T-cell (primary cell): ENCODE measurements around the gene SLC9B2. TPM values are rescaled to one million over a fixed set of nuclear protein-coding genes. Genes with fewer than 3 reads are reported as not detected.

Experiments used
- ATAC-seq, 4 experiments: fragments of 200-7000 bp in 3 of 4; fragments of 150-1000 bp in 1 of 4; cut with Tn5 transposase; replicated peaks in 1 of 4; 1 replicate in 3 of 4; 2 replicates in 1 of 4; pipeline ENCODE4 v1.10.0; 2021; ENCODE audit warnings: moderate library complexity in 3 of 4, mild to moderate bottlenecking in 2 of 4, moderate number of reproducible peaks in 1 of 4
- CTCF ChIA-PET, 2 donors: fragments of 300-600 bp; sonication (Branson Sonifier 250); formaldehyde crosslinking; loops; one replicate each; lab custom pipeline; 2022; ENCODE audit warnings: antibody characterized with exemption in 2 of 2; lab: Charles Lee
- POLR2A ChIA-PET, 2 donors: fragments of 300-600 bp; sonication (Branson Sonifier 250); formaldehyde crosslinking; loops; one replicate each; lab custom pipeline; 2022; ENCODE audit warnings: antibody characterized with exemption in 2 of 2; lab: Charles Lee
- DNase-seq, 35 experiments: peaks; one replicate each; pipeline versions ENCODE4 v3.0.0 to v3.0.0-alpha.2; 2013 to 2023
- H3K27ac ChIP-seq: one replicate; pipeline ENCODE4 v1.5.1; 2013; ENCODE audit warnings: low read length
- H3K27me3 ChIP-seq, 2 experiments: replicated peaks in 1 of 2; 1 replicate in 1 of 2; 2 replicates in 1 of 2; pipeline versions ENCODE4 v1.6.1 to v1.7.0; 2013; ENCODE audit warnings: low read length in 1 of 2, mixed read lengths in 1 of 2; ENCODE audit not compliant: control insufficient read depth in 2 of 2, insufficient read depth in 2 of 2; ENCODE audit errors: extremely low read depth in 1 of 2
- H3K36me3 ChIP-seq, 2 donors: 1 replicate in 1 of 2; 2 replicates in 1 of 2; pipeline versions ENCODE4 v1.6.1 to v1.7.0; 2013; ENCODE audit warnings: low read length in 1 of 2; ENCODE audit not compliant: control insufficient read depth in 2 of 2, insufficient read depth in 1 of 2; ENCODE audit errors: extremely low read depth in 1 of 2
- H3K4me1 ChIP-seq, 2 experiments: 1 replicate in 1 of 2; 2 replicates in 1 of 2; pipeline versions ENCODE4 v1.6.1 to v1.7.0; 2013; ENCODE audit warnings: low read length in 2 of 2, mixed read lengths in 1 of 2; ENCODE audit not compliant: insufficient read depth in 2 of 2, control insufficient read depth in 1 of 2; ENCODE audit errors: extremely low read depth in 1 of 2
- H3K4me3 ChIP-seq, 2 donors: 1 replicate in 1 of 2; 2 replicates in 1 of 2; pipeline versions ENCODE4 v1.5.1 to v1.7.0; 2013; ENCODE audit warnings: mild to moderate bottlenecking in 2 of 2, low read length in 1 of 2, moderate library complexity in 1 of 2; ENCODE audit not compliant: control insufficient read depth in 1 of 2; ENCODE audit errors: extremely low read depth in 1 of 2
- H3K9me3 ChIP-seq: 2 replicates; pipeline ENCODE4 v1.7.0; 2013
- H3K27ac Mint-ChIP-seq, 2 donors: one replicate each; pipeline ENCODE4 v1.8.0; 2020 to 2021; ENCODE audit warnings: mild to moderate bottlenecking in 2 of 2, mixed read lengths in 2 of 2
- H3K27me3 Mint-ChIP-seq, 2 donors: one replicate each; pipeline ENCODE4 v1.8.0; 2021 to 2022; ENCODE audit warnings: mixed read lengths in 2 of 2
- H3K36me3 Mint-ChIP-seq: one replicate; pipeline ENCODE4 v1.8.0; 2021; ENCODE audit warnings: mixed read lengths
- H3K4me1 Mint-ChIP-seq, 3 donors: one replicate each; pipeline ENCODE4 v1.8.0; 2020 to 2022; ENCODE audit warnings: mixed read lengths in 3 of 3, mild to moderate bottlenecking in 1 of 3
- H3K4me3 Mint-ChIP-seq, 3 donors: one replicate each; pipeline ENCODE4 v1.8.0; 2020 to 2022; ENCODE audit warnings: mild to moderate bottlenecking in 3 of 3, mixed read lengths in 3 of 3, moderate library complexity in 3 of 3
- H3K9me3 Mint-ChIP-seq, 3 donors: one replicate each; pipeline ENCODE4 v1.8.0; 2020 to 2022; ENCODE audit warnings: mixed read lengths in 3 of 3
- WGBS: methylation state at CpG from one replicate; pipeline ENCODE4 v1.1.5; 2013; ENCODE audit warnings: missing lambda C conversion rate; ENCODE audit not compliant: insufficient coverage; 5-methylcytosine and 5-hydroxymethylcytosine counted together
- total RNA-seq, 35 experiments: library from RNA in 6 of 35; stranded (reverse) in 6 of 35; fragments of 120-200 nt in 1 of 35; gene quantifications; one replicate each; pipeline versions ENCODE4 v1.2.1 to v1.2.4 and lab custom pipeline; 2013 to 2026

The SLC9B2 gene
- total RNA-seq, 5 donors from 2014 or later (not counting 1 experiment from before 2014, with no cell fraction given): 17.8 to 23.5 (median 19.9) TPM

- DNase-seq (no peak), ATAC-seq (no peak)
- POLR2A ChIA-PET: interaction anchor here in 1 of 2 donors (1.0 to 1.3 kb wide), 2 partner anchors 25 to 575 kb away, joined by 3 read pairs; partner anchors contain the start of gene BDH2
- 50% methylated on average over 1 of the region's 9 CpGs for WGBS
- CTCF ChIA-PET: interaction anchor here (0.7 to 2.9 kb wide), 7 partner anchors 9 to 247 kb away, joined by 3 to 13 read pairs (median 3); partner anchors contain the start of gene BDH2 (in 1 of the 2)
- Histone ChIP-seq H3K9me3 (no peaks in the 10 kb centered on the region), H3K36me3 (no peaks in the 10 kb centered on the region), H3K27ac (peak overlapping the region; percentile 98), H3K27me3 (no peaks in the 10 kb centered on the region), H3K4me3 (peak overlapping the region in 1 of 2 donors; percentile 84), H3K4me1 (peaks cover 9 to 12% of the 10 kb centered on the region in 2 experiments)
- Mint-ChIP-seq H3K36me3 (no peaks in the 10 kb centered on the region), H3K9me3 (no peaks in the 10 kb centered on the region), H3K4me1 (peaks cover 43 to 58% (median 52%) of the 10 kb centered on the region in 3 donors), H3K27me3 (no peaks in the 10 kb centered on the region), H3K27ac (peak overlapping the region in 1 of 2 donors; percentile 99), H3K4me3 (peak overlapping the region; percentile 85 to 96 (median 88))
These were observed 1.7 kb downstream of the SLC9B2 start for GRCh38 chr4:103074744-103075434.

GRCh38 chr4:103073792-103074438 lies 2.6 kb downstream of the SLC9B2 start:
- Histone ChIP-seq H3K27me3 (no peaks in the 10 kb centered on the region), H3K36me3 (no peaks in the 10 kb centered on the region), H3K4me3 (no peak overlapping the region), H3K27ac (no peak overlapping the region), H3K4me1 (peaks cover 9 to 12% of the 10 kb centered on the region in 2 experiments), H3K9me3 (no peaks in the 10 kb centered on the region)
- no peak overlapping the region for H3K27ac Mint-ChIP-seq
- peak overlapping the region in 1 of 3 donors; percentile 3 for H3K4me3 Mint-ChIP-seq
- no CpG with 5 or more reads among the region's 2 CpGs for WGBS
- no peak for DNase-seq
- H3K27me3 Mint-ChIP-seq: no peaks in the 10 kb centered on the region
- H3K9me3 Mint-ChIP-seq: no peaks in the 10 kb centered on the region
- ChIA-PET CTCF (interaction anchor here (0.5 to 1.8 kb wide), 2 partner anchors 8 to 1164 kb away, joined by 4 to 7 read pairs; no protein-coding TSS in a partner anchor), POLR2A (no interaction called here)
- no peak for ATAC-seq
- H3K36me3 Mint-ChIP-seq: no peaks in the 10 kb centered on the region
- H3K4me1 Mint-ChIP-seq: peaks cover 43 to 54% (median 46%) of the 10 kb centered on the region in 3 donors

- Histone ChIP-seq H3K4me3 (no peak overlapping the region), H3K27me3 (no peaks in the 10 kb centered on the region), H3K9me3 (no peaks in the 10 kb centered on the region), H3K36me3 (peaks cover 0 to 4% of the 10 kb centered on the region in 2 donors), H3K27ac (no peak overlapping the region), H3K4me1 (no peaks in the 10 kb centered on the region)
- Mint-ChIP-seq H3K27me3 (no peaks in the 10 kb centered on the region), H3K36me3 (peaks cover 33% of the 10 kb centered on the region), H3K4me3 (no peak overlapping the region), H3K9me3 (no peaks in the 10 kb centered on the region), H3K4me1 (peaks cover 6 to 19% (median 8%) of the 10 kb centered on the region in 3 donors), H3K27ac (no peak overlapping the region)
- ATAC-seq (no peak), DNase-seq (no peak)
- ChIA-PET CTCF (no interaction called here), POLR2A (no interaction called here)
- WGBS: no CpG with 5 or more reads among the region's 2 CpGs
These were observed 8.6 kb downstream of the SLC9B2 start for GRCh38 chr4:103067841-103068547.

- Mint-ChIP-seq H3K4me3 (no peak overlapping the region), H3K9me3 (no peaks in the 10 kb centered on the region), H3K36me3 (peaks cover 29% of the 10 kb centered on the region), H3K27me3 (no peaks in the 10 kb centered on the region), H3K27ac (no peak overlapping the region), H3K4me1 (no peaks in the 10 kb centered on the region)
- WGBS: 100% methylated on average over 1 of the region's 2 CpGs
- Histone ChIP-seq H3K27ac (no peak overlapping the region), H3K36me3 (no peaks in the 10 kb centered on the region), H3K4me3 (no peak overlapping the region), H3K9me3 (no peaks in the 10 kb centered on the region), H3K27me3 (no peaks in the 10 kb centered on the region), H3K4me1 (no peaks in the 10 kb centered on the region)
- DNase-seq: no peak
- POLR2A ChIA-PET: interaction anchor here (0.6 to 0.7 kb wide), 3 partner anchors 17 to 261 kb away, joined by 3 to 5 read pairs (median 4); no protein-coding TSS in a partner anchor
- CTCF ChIA-PET: interaction anchor here (0.6 to 1.0 kb wide), 4 partner anchors 31 to 512 kb away, joined by 3 to 5 read pairs (median 4); no protein-coding TSS in a partner anchor
- no peak for ATAC-seq
These were observed 16.0 kb downstream of the SLC9B2 start for GRCh38 chr4:103060453-103061148.

GRCh38 chr4:103054030-103054429 lies 22.5 kb downstream of the SLC9B2 start:
- Mint-ChIP-seq H3K4me1 (no peaks in the 10 kb centered on the region), H3K4me3 (no peak overlapping the region), H3K9me3 (no peaks in the 10 kb centered on the region), H3K27ac (no peak overlapping the region), H3K27me3 (no peaks in the 10 kb centered on the region), H3K36me3 (peaks cover 13% of the 10 kb centered on the region)
- DNase-seq (no peak), ATAC-seq (no peak)
- Histone ChIP-seq H3K36me3 (peaks cover 0 to 9% of the 10 kb centered on the region in 2 donors), H3K9me3 (no peaks in the 10 kb centered on the region), H3K4me1 (no peaks in the 10 kb centered on the region), H3K27ac (no peak overlapping the region), H3K27me3 (no peaks in the 10 kb centered on the region), H3K4me3 (no peak overlapping the region)
- WGBS: 100% methylated on average over 2 of the region's 3 CpGs
- CTCF ChIA-PET: no interaction called here
- POLR2A ChIA-PET: no interaction called here
